ENCODE data around the gene CPM.

DNA sequence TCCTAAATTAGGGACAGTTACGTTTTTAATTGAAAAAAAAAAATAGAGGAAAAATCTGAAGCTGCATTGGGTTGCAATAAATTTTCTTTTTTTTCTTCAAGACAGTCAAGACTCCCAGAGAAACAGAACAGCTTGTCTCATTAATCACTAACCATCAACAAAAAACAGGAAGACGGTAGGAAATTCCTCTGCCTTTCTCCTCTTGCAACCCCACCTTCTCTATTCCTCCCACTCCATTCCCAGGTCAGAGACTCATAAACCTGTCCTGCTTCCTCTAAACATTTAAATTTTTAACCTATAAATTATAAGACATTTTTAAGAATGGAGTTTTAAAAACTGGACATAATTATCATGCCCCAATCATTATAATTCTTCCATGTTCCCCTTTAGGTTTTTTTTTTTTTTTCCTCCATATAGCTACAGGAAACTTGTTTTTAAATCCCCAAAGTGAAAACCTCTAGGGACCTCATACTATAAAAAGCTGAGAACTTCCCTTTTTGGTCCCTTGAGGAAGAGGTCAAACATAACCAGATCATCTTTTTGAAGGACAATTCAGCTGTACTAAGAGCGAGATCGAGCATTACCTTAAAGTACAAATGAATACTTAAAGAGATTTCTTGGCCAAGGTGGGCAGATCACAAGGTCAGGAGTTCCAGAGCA is 36.0 kb downstream of the CPM start:
- TF ChIP-seq JUNB (IDR thresholded peaks at IDR 0.05) (no peak), RAD21 (conservative IDR thresholded peaks at IDR 0.05 in 1 of 2, IDR thresholded peaks at IDR 0.05 in 1 of 2) (no peak), SMC3 (IDR thresholded peaks at IDR 0.05) (no peak), NFE2L2 (conservative IDR thresholded peaks at IDR 0.05; ENCODE audit: low read length) (no peak), RARB (CRISPR knock-in tag; IDR thresholded peaks at IDR 0.05) (no peak), POLR2A (IDR thresholded peaks at IDR 0.05; ENCODE audit: low read length) (no peak), EP300 (IDR thresholded peaks at IDR 0.05) (no peak)
- TF ChIP-seq, protein P1, sequence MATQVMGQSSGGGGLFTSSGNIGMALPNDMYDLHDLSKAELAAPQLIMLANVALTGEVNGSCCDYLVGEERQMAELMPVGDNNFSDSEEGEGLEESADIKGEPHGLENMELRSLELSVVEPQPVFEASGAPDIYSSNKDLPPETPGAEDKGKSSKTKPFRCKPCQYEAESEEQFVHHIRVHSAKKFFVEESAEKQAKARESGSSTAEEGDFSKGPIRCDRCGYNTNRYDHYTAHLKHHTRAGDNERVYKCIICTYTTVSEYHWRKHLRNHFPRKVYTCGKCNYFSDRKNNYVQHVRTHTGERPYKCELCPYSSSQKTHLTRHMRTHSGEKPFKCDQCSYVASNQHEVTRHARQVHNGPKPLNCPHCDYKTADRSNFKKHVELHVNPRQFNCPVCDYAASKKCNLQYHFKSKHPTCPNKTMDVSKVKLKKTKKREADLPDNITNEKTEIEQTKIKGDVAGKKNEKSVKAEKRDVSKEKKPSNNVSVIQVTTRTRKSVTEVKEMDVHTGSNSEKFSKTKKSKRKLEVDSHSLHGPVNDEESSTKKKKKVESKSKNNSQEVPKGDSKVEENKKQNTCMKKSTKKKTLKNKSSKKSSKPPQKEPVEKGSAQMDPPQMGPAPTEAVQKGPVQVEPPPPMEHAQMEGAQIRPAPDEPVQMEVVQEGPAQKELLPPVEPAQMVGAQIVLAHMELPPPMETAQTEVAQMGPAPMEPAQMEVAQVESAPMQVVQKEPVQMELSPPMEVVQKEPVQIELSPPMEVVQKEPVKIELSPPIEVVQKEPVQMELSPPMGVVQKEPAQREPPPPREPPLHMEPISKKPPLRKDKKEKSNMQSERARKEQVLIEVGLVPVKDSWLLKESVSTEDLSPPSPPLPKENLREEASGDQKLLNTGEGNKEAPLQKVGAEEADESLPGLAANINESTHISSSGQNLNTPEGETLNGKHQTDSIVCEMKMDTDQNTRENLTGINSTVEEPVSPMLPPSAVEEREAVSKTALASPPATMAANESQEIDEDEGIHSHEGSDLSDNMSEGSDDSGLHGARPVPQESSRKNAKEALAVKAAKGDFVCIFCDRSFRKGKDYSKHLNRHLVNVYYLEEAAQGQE (IDR thresholded peaks at IDR 0.05), result no peak
- TF ChIP-seq, protein P2, sequence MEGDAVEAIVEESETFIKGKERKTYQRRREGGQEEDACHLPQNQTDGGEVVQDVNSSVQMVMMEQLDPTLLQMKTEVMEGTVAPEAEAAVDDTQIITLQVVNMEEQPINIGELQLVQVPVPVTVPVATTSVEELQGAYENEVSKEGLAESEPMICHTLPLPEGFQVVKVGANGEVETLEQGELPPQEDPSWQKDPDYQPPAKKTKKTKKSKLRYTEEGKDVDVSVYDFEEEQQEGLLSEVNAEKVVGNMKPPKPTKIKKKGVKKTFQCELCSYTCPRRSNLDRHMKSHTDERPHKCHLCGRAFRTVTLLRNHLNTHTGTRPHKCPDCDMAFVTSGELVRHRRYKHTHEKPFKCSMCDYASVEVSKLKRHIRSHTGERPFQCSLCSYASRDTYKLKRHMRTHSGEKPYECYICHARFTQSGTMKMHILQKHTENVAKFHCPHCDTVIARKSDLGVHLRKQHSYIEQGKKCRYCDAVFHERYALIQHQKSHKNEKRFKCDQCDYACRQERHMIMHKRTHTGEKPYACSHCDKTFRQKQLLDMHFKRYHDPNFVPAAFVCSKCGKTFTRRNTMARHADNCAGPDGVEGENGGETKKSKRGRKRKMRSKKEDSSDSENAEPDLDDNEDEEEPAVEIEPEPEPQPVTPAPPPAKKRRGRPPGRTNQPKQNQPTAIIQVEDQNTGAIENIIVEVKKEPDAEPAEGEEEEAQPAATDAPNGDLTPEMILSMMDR (IDR thresholded peaks at IDR 0.05), result no peak
- TF ChIP-seq, protein P3, sequence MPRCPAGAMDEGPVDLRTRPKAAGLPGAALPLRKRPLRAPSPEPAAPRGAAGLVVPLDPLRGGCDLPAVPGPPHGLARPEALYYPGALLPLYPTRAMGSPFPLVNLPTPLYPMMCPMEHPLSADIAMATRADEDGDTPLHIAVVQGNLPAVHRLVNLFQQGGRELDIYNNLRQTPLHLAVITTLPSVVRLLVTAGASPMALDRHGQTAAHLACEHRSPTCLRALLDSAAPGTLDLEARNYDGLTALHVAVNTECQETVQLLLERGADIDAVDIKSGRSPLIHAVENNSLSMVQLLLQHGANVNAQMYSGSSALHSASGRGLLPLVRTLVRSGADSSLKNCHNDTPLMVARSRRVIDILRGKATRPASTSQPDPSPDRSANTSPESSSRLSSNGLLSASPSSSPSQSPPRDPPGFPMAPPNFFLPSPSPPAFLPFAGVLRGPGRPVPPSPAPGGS (IDR thresholded peaks at IDR 0.05), result no peak

Data from A549 (cell line).